HG02970 (cell line): Measurements from ENCODE around the gene GDI2.
"Not testable (repeated sequence)": the region's sequence is repeated elsewhere in the genome, so short reads cannot be mapped to it uniquely, and the experiment has no call there.

Experiments
- ATAC-seq: cut with Tn5 transposase; IDR thresholded peaks from one replicate; pipeline ENCODE4 v1.9.1; 2021; ENCODE audit warnings: mild to moderate bottlenecking, moderate library complexity, moderate number of reproducible peaks; ENCODE audit not compliant: unreplicated experiment, low FRiP score

Gene GDI2

GRCh38 chr10:5813341-5814109 is at the start of gene GDI2:
GDI2 (minus strand) TSS chr10:5813434; CDS start chr10:5813258, 176 bp downstream.
- peak; percentile 86 for ATAC-seq

- ATAC-seq: peak; percentile 93
Observed at GRCh38 chr10:5862360-5862961, 49.2 kb upstream of the GDI2 start.

- no peak for ATAC-seq
Observed at GRCh38 chr10:5860066-5860465, 46.8 kb upstream of the GDI2 start.

GRCh38 chr10:5858811-5859210 is 45.6 kb upstream of the GDI2 start:
- ATAC-seq: no peak

- no peak for ATAC-seq
Observed at GRCh38 chr10:5856701-5857004, 43.4 kb upstream of the GDI2 start.

- ATAC-seq: no peak
Observed at GRCh38 chr10:5855979-5856700, 42.9 kb upstream of the GDI2 start.

- no peak for ATAC-seq
Observed at GRCh38 chr10:5854131-5854475, 40.9 kb upstream of the GDI2 start.

GRCh38 chr10:5846667-5847066 is 33.4 kb upstream of the GDI2 start:
- not testable (repeated sequence) for ATAC-seq

- no peak for ATAC-seq
Observed at GRCh38 chr10:5844345-5845055, 31.3 kb upstream of the GDI2 start.

- no peak for ATAC-seq
Observed at GRCh38 chr10:5843686-5844344, 30.6 kb upstream of the GDI2 start.

- no peak for ATAC-seq
Observed at GRCh38 chr10:5841965-5842364, 28.7 kb upstream of the GDI2 start.

- ATAC-seq: peak; percentile 70
Observed at GRCh38 chr10:5840314-5841307, 27.4 kb upstream of the GDI2 start.

GRCh38 chr10:5836181-5836580 is 22.9 kb upstream of the GDI2 start:
- not testable (repeated sequence) for ATAC-seq

GRCh38 chr10:5835446-5836095 is 22.3 kb upstream of the GDI2 start:
- no peak for ATAC-seq

GRCh38 chr10:5833814-5834213 is 20.6 kb upstream of the GDI2 start:
- no peak for ATAC-seq

- ATAC-seq: no peak
Observed at GRCh38 chr10:5832946-5833345, 19.7 kb upstream of the GDI2 start.

- no peak for ATAC-seq
Observed at GRCh38 chr10:5831446-5831782, 18.2 kb upstream of the GDI2 start.

- no peak for ATAC-seq
Observed at GRCh38 chr10:5830629-5831445, 17.6 kb upstream of the GDI2 start.
